Heart left ventricle (tissue), 16 donors: ENCODE data around the gene ZFYVE21. TPM values are rescaled to one million over a fixed set of nuclear protein-coding genes. Genes with fewer than 3 reads are reported as not detected.

ENCODE experiments used
- ATAC-seq, 4 donors: fragments of 200-7000 bp; cut with Tn5 transposase; one replicate each; pipeline ENCODE4 v1.9.1; 2020 to 2022; ENCODE audit warnings: moderate library complexity in 4 of 4, mild to moderate bottlenecking in 3 of 4, moderate number of reproducible peaks in 1 of 4
- DNase-seq, 5 donors: peaks; one replicate each; pipeline ENCODE4 v3.0.0-alpha.2; 2020
- H3K27ac ChIP-seq, 12 donors: fragments of 200-600 bp; sonication (generic) in 4 of 12; one replicate each; pipeline versions ENCODE4 v1.5.0 to v1.8.0; 2016 to 2022; ENCODE audit warnings: mild to moderate bottlenecking in 2 of 12
- H3K27me3 ChIP-seq, 9 donors: fragments of 200-600 bp; sonication (generic) in 2 of 9; one replicate each; pipeline versions ENCODE4 v1.5.1 to v1.8.0; 2016 to 2022; ENCODE audit warnings: mild to moderate bottlenecking in 3 of 9
- H3K36me3 ChIP-seq, 9 donors: fragments of 200-600 bp; sonication (generic) in 2 of 9; one replicate each; pipeline versions ENCODE4 v1.5.0 to v1.8.0; 2018 to 2022; ENCODE audit warnings: mild to moderate bottlenecking in 2 of 9
- H3K4me1 ChIP-seq, 12 donors: fragments of 200-600 bp; sonication (generic) in 4 of 12; one replicate each; pipeline versions ENCODE4 v1.5.0 to v1.8.0; 2016 to 2022; ENCODE audit warnings: mild to moderate bottlenecking in 3 of 12
- H3K4me3 ChIP-seq, 12 donors: fragments of 200-600 bp; sonication (generic) in 4 of 12; one replicate each; pipeline versions ENCODE4 v1.5.0 to v1.8.0; 2017 to 2022; ENCODE audit warnings: mild to moderate bottlenecking in 9 of 12, moderate library complexity in 4 of 12
- H3K9me3 ChIP-seq, 12 donors: fragments of 200-600 bp; sonication (generic) in 4 of 12; one replicate each; pipeline versions ENCODE4 v1.5.0 to v1.8.0; 2016 to 2022; ENCODE audit warnings: mild to moderate bottlenecking in 1 of 12
- CTCF ChIP-seq, 12 donors: fragments of 200-600 bp; sonication (generic) in 4 of 12; IDR thresholded peaks; one replicate each; pipeline versions ENCODE4 v1.5.0 to v1.8.0; 2018 to 2022; ENCODE audit warnings: antibody characterized with exemption in 12 of 12, mild to moderate bottlenecking in 5 of 12
- POLR2A ChIP-seq, 2 donors: fragments of 450-650 bp; IDR thresholded peaks; one replicate each; pipeline ENCODE4 v1.6.1; 2017; ENCODE audit warnings: antibody characterized with exemption in 2 of 2, mild to moderate bottlenecking in 2 of 2, moderate library complexity in 2 of 2
- WGBS, 4 donors: extraction: QIAGEN DNeasy Blood & Tissue Kit in 2 of 4; methylation state at CpG; one replicate each; pipeline versions ENCODE4 v1.1.5 to v1.1.7; 2013 to 2018; 5-methylcytosine and 5-hydroxymethylcytosine counted together
- intact Hi-C, 10 donors: fragments of 100-400 bp; cut with DNase I; formaldehyde crosslinking; loops; one replicate each; pipeline versions ENCODE4 v1.11.1 to v1.14.2; 2022
- long read RNA-seq, 3 donors: library from polyadenylated mRNA; unstranded; transcript quantifications; one replicate each; pipeline ENCODE4 v2.0.0, GENCODE V29; 2020 to 2021
- polyA plus RNA-seq, 2 donors: library from polyadenylated mRNA; stranded (reverse); fragments of 200-250 nt; gene quantifications; one replicate each; pipeline ENCODE4 v1.2.3, GENCODE V29; 2013
- total RNA-seq, 9 donors: library from RNA; depleted of rRNA in 2 of 9; stranded (reverse); fragments of >200 nt in 2 of 9; fragmentation: NEBNext Ultra II Directional in 3 of 9; extraction: Animal tissue kit (Norgen Biotek cat#: 25700) in 3 of 9; gene quantifications; one replicate each; pipeline versions ENCODE4 v1.1.0 to v1.2.4, GENCODE V29; 2016 to 2023
- donor health status: ischemic (EF 13 %, LVEDD 7.1; RV severe dilation, severe dysfunction).
- donor health status: healthy with polysubstance abuse.
- donor health status: DM: no; HTN: yes; CAD: no.
- donor health status: DM: no; HTN: no; CAD: no.
- donor health status: ischemic (EF 25% LVEDD 6.9; RV normal size, moderate dysfunction).
- donor health status: ischemic (EF 25% LVEDD 5.7; RV mildly dilated, moderate dysfunction).
- donor health status: healthy.
- donor health status: DM: yes; HTN: yes; CAD: no.
- donor health status: ischemic (EF 35%, LVEDD 5.7; RV mildly dilated, moderate dysfunction).
- donor health status: nonischemic (EF 11% LVEDD 7.7; RV severe dilation, severe dysfunction).
- donor health status: DM: yes; HTN: yes; CAD: no.
- donor health status: PGD.
- donor health status: ischemic (EF 29% LVEDD 5.4; RV normal size, mild dysfunction).
- donor health status: nonischemic (EF 23%, LVEDD 6.1; RV moderate dilation, normal function).

The ZFYVE21 gene
- total RNA-seq: 10 to 100 TPM; 44.1 to 79.4 (median 52.5) TPM
- 10 to 100 TPM; 48.8 to 86.1 TPM for polyA plus RNA-seq
- long read RNA-seq, donor 1, transcript ZFYVE21-202 (7 exons, 1,383 nt): major isoform, 134 of 152 reads
- long read RNA-seq, donor 1, transcript ZFYVE21-201 (8 exons, 1,521 nt): minor isoform, 5 of 152 reads
- long read RNA-seq, donor 1, partial matches to known transcripts: 0 of 152 reads
- long read RNA-seq, donor 1, other reads (novel, unspliced or antisense): 12 of 152 reads
- long read RNA-seq, donor 2, transcript ZFYVE21-202 (7 exons, 1,383 nt): major isoform, 392 of 439 reads
- long read RNA-seq, donor 2, transcript ZFYVE21-201 (8 exons, 1,521 nt): minor isoform, 24 of 439 reads
- long read RNA-seq, donor 2, partial matches to known transcripts: 3 of 439 reads
- long read RNA-seq, donor 2, other reads (novel, unspliced or antisense): 14 of 439 reads
- long read RNA-seq, donor 3, transcript ZFYVE21-202 (7 exons, 1,383 nt): major isoform, 86 of 98 reads
- long read RNA-seq, donor 3, partial matches to known transcripts: 2 of 98 reads
- long read RNA-seq, donor 3, other reads (novel, unspliced or antisense): 9 of 98 reads

GRCh38 chr14:103715052-103716000 is at the start of gene ZFYVE21, which contains the start of gene XRCC3:
ZFYVE21 (plus strand) TSS chr14:103715810; CDS start chr14:103715842, 32 bp downstream.
XRCC3 (minus strand) TSS chr14:103715451; CDS start chr14:103711087, 4,364 bp downstream.
- no peaks in the 10 kb centered on the region for H3K9me3 ChIP-seq
- intact Hi-C loops: loop anchor here in 3 of 10 donors (5.0 to 10.0 kb wide), 4 partner anchors 33 to 151 kb away; partner anchors contain the start of genes BAG5 (in 1 of the 3), COA8 (in 1 of the 3) and KLC1 (in 1 of the 3)
- peak; percentile 70 to 91 for TF ChIP-seq POLR2A (IDR thresholded peaks at IDR 0.05)
- no peak for TF ChIP-seq CTCF (IDR thresholded peaks at IDR 0.05)
- no peaks in the 10 kb centered on the region for H3K36me3 ChIP-seq
- peak within 1 kb of the TSS; percentile 71 to 91 (median 84) for H3K27ac ChIP-seq
- peak within 1 kb of the TSS; percentile 64 to 97 (median 82) for H3K4me3 ChIP-seq
- H3K4me1 ChIP-seq: peaks cover 17 to 73% (median 51%) of the 10 kb centered on the region in 12 donors
- DNase-seq (peak; percentile 99 to 100 (median 100)), ATAC-seq (peak; percentile 95 to 98 (median 96))
- 0 to 1% (median 1%) methylated on average over 55 to 121 of the region's 121 CpGs for WGBS, 4 donors
- no peaks in the 10 kb centered on the region for H3K27me3 ChIP-seq

DNA sequence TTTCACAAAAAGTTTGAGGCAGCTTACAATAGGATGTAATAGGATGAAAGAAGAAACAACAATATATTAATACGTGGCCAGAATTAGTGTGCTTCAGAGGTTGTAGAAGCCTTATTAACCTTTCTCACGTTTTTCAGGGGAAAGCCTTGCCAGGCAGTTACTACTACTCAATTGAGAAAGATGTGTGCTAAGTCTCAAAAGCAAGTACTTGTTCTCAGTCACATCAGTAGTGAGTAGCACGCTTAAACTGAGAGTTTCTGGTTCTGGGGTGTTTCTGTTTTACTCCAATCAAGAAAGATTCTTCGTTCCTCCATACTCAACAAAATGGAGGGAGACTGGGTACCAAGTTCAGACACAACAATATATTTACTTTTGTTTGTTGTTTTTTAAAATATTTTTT is 47.9 kb upstream of the ZFYVE21 start:
- H3K36me3 ChIP-seq: peaks cover 0 to 100% (median 99%) of the 10 kb centered on the region in 9 donors
- H3K4me1 ChIP-seq: peaks cover 0 to 10% (median 0%) of the 10 kb centered on the region in 12 donors
- no peak for DNase-seq
- no peaks in the 10 kb centered on the region for H3K27me3 ChIP-seq
- TF ChIP-seq CTCF (IDR thresholded peaks at IDR 0.05) (no peak), POLR2A (IDR thresholded peaks at IDR 0.05) (no peak)
- H3K4me3 ChIP-seq: no peak overlapping the region
- no peak for ATAC-seq
- no peaks in the 10 kb centered on the region for H3K9me3 ChIP-seq
- H3K27ac ChIP-seq: no peak overlapping the region
- 89 to 91% (median 90%) methylated on average over 4 of the region's 4 CpGs for WGBS, 4 donors
- intact Hi-C loops: no loop called here

GRCh38 chr14:103668117-103668516 is 47.5 kb upstream of the ZFYVE21 start:
- ATAC-seq: peak in 1 of 4 donors; percentile 51

More at GRCh38 chr14:103668117-103668516, 47.5 kb upstream of the ZFYVE21 start:
- WGBS, 4 donors: 98 to 99% (median 99%) methylated on average over 3 of the region's 3 CpGs
- Histone ChIP-seq H3K4me3 (no peak overlapping the region), H3K4me1 (peaks cover 0 to 10% (median 0%) of the 10 kb centered on the region in 12 donors), H3K27ac (no peak overlapping the region), H3K36me3 (peaks cover 0 to 100% (median 99%) of the 10 kb centered on the region in 9 donors), H3K27me3 (no peaks in the 10 kb centered on the region), H3K9me3 (no peaks in the 10 kb centered on the region)
- intact Hi-C loops: no loop called here
- no peak for TF ChIP-seq POLR2A (IDR thresholded peaks at IDR 0.05)
- no peak for TF ChIP-seq CTCF (IDR thresholded peaks at IDR 0.05)
- DNase-seq: no peak
